ENCODE data around the gene FSTL4. TPM values are rescaled to one million over a fixed set of nuclear protein-coding genes. Genes with fewer than 3 reads are reported as not detected.

FSTL4 gene
- total and polyA plus RNA-seq, 2 of the 4 experiments (the other 2 are of a cell fraction) = 0.18 TPM; not detected in 1

GRCh38 chr5:133385346-133385745, 227.0 kb downstream of the FSTL4 start:
- POLR2A ChIA-PET (ENCODE audit: unreplicated experiment) = no interaction called here
- no peak overlapping the region for H3K23ac ChIP-seq (ENCODE audit: low read depth, low read length)
- no peak overlapping the region for H2BK120ac ChIP-seq (ENCODE audit: low read depth, low read length)
- H3K9me1 ChIP-seq (ENCODE audit: insufficient read depth, low read length) = no peaks in the 10 kb centered on the region
- peaks cover 14% of the 10 kb centered on the region for H3K27me3 ChIP-seq (ENCODE audit: control insufficient read depth, insufficient read depth, low read length)
- H3K56ac ChIP-seq (ENCODE audit: extremely low read depth, insufficient read depth, low read length) = no peak overlapping the region
- no peaks in the 10 kb centered on the region for H4K20me1 ChIP-seq (ENCODE audit: insufficient read depth, low read length)
- TF ChIP-seq CHD1 (IDR thresholded peaks at IDR 0.05; ENCODE audit: low read depth, low read length) = no peak
- no peak for TF ChIP-seq MAFK (IDR thresholded peaks at IDR 0.05; ENCODE audit: low read depth, low read length)
- TF ChIP-seq POLR2A (IDR thresholded peaks at IDR 0.05; ENCODE audit: low read depth, low read length) = no peak
- no peak for TF ChIP-seq BHLHE40 (IDR thresholded peaks at IDR 0.05; ENCODE audit: low read depth, low read length)
- TF ChIP-seq SMC3 (IDR thresholded peaks at IDR 0.05; ENCODE audit: low read depth, low read length) = no peak
- TF ChIP-seq, protein P1, sequence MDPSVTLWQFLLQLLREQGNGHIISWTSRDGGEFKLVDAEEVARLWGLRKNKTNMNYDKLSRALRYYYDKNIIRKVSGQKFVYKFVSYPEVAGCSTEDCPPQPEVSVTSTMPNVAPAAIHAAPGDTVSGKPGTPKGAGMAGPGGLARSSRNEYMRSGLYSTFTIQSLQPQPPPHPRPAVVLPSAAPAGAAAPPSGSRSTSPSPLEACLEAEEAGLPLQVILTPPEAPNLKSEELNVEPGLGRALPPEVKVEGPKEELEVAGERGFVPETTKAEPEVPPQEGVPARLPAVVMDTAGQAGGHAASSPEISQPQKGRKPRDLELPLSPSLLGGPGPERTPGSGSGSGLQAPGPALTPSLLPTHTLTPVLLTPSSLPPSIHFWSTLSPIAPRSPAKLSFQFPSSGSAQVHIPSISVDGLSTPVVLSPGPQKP (IDR thresholded peaks at IDR 0.05; ENCODE audit: borderline replicate concordance, low read depth, low read length) = no peak
- no peak for TF ChIP-seq FOS (IDR thresholded peaks at IDR 0.05; ENCODE audit: low read depth, low read length)
- no peak for TF ChIP-seq CEBPB (IDR thresholded peaks at IDR 0.05; ENCODE audit: low read depth, low read length)
- no peak for TF ChIP-seq MXI1 (IDR thresholded peaks at IDR 0.05; ENCODE audit: borderline replicate concordance, low read depth, low read length)
- no peak for TF ChIP-seq MAZ (IDR thresholded peaks at IDR 0.05; ENCODE audit: borderline replicate concordance, low read depth, low read length)
- TF ChIP-seq NFE2L2 (IDR thresholded peaks at IDR 0.05; ENCODE audit: low read depth, low read length) = no peak
- no peak for TF ChIP-seq RFX5 (IDR thresholded peaks at IDR 0.05; ENCODE audit: low read depth, low read length)
- no peak overlapping the region for H3K9ac ChIP-seq (ENCODE audit: low read depth, low read length)
- H3K4ac ChIP-seq (ENCODE audit: low read depth, low read length) = no peak overlapping the region
- no peaks in the 10 kb centered on the region for H3K79me1 ChIP-seq (ENCODE audit: low read depth in 1 of 2, low read length in 2 of 2)
- CTCF ChIA-PET = no interaction called here
- no peak overlapping the region for H2BK15ac ChIP-seq (ENCODE audit: low read depth, low read length)
- no peak overlapping the region for H3K18ac ChIP-seq (ENCODE audit: low read depth, low read length)
- H4K5ac ChIP-seq (ENCODE audit: low read depth, low read length) = no peak overlapping the region
- no peak overlapping the region for H2AK5ac ChIP-seq (ENCODE audit: low read depth, low read length)
- WGBS, 2 experiments (ENCODE audit: extremely low coverage in 2 of 2, insufficient read length in 1 of 2) = no CpG with 5 or more reads among the region's 5 CpGs
- H2BK5ac ChIP-seq (ENCODE audit: low read depth, low read length, poor library complexity, severe bottlenecking) = no peak overlapping the region
- H4K91ac ChIP-seq (ENCODE audit: insufficient read depth, low read depth, low read length) = no peak overlapping the region
- DNase-seq = no peak
- H3K4me2 ChIP-seq (ENCODE audit: low read depth, low read length) = no peak overlapping the region
- intact Hi-C loops (cut with micrococcal nuclease) = no loop called here
- no peak overlapping the region for H4K8ac ChIP-seq (ENCODE audit: low read depth in 2 of 2, low read length in 2 of 2)
- H2BK20ac ChIP-seq (ENCODE audit: low read depth, low read length) = no peak overlapping the region
- no peaks in the 10 kb centered on the region for H3K9me3 ChIP-seq (ENCODE audit: control insufficient read depth, insufficient read depth, low read length)
- no peak overlapping the region for H3K14ac ChIP-seq (replicated peaks; ENCODE audit: low read depth, low read length)
- dilution Hi-C loops (cut with HindIII; ENCODE audit: low sequenced_read_pairs, unreplicated experiment) = no loop called here
- no peak for ATAC-seq (ENCODE audit: low read depth)
- H3K4me1 ChIP-seq (ENCODE audit: control insufficient read depth, insufficient read depth, low read length) = no peaks in the 10 kb centered on the region
- no peak overlapping the region for H2AFZ ChIP-seq (replicated peaks; ENCODE audit: low read length, poor library complexity)
- in situ Hi-C loops (cut with MboI; ENCODE audit: low sequenced_read_pairs) = no loop called here
- H3K36me3 ChIP-seq (ENCODE audit: control insufficient read depth, insufficient read depth, low read length) = no peaks in the 10 kb centered on the region
- no TSS peak for BruUV-seq (replicated peaks)
- no peak overlapping the region for H2AK9ac ChIP-seq (replicated peaks; ENCODE audit: low read depth, low read length, poor library complexity)
- H3K27ac ChIP-seq (ENCODE audit: insufficient read depth, low read length) = no peak overlapping the region
- no peak overlapping the region for H3K4me3 ChIP-seq (ENCODE audit: insufficient read depth, low read depth, low read length)

All from IMR-90 (cell line).